GM12878 (cell line): ENCODE results near the gene PLCG1. TPM values are rescaled to one million over a fixed set of nuclear protein-coding genes. Genes with fewer than 3 reads are reported as not detected.

Experiments
- ATAC-seq: fragments of 200-7000 bp; cut with Tn5 transposase; 3 replicates; pipeline ENCODE4 v1.9.1; 2020; ENCODE audit warnings: mild to moderate bottlenecking, moderate library complexity
- BruUV-seq: library from RNA; stranded (reverse); fragments of 400-500 nt; replicated peaks from 2 replicates; lab custom pipeline; 2021; lab: Mats Ljungman, UMichigan
- CTCF ChIA-PET: fragments of 300-600 bp; sonication (Branson Sonifier 250); formaldehyde crosslinking; extraction: SDS; loops from one replicate; lab custom pipeline; 2021; ENCODE audit warnings: inconsistent platforms; lab: Yijun Ruan, JAX
- POLR2A ChIA-PET: fragments of 350-600 bp; formaldehyde crosslinking; extraction: SDS; loops from one replicate; lab custom pipeline; 2021; ENCODE audit warnings: inconsistent platforms; lab: Charles Lee
- RAD21 ChIA-PET: fragments of 300-600 bp; sonication (Branson Sonifier 250); formaldehyde crosslinking; loops from one replicate; lab custom pipeline; 2023; ENCODE audit warnings: antibody characterized with exemption; ENCODE audit not compliant: unreplicated experiment; lab: Charles Lee
- SMC1A ChIA-PET: fragments of 300-600 bp; sonication (Branson Sonifier 250); formaldehyde crosslinking; loops from one replicate; lab custom pipeline; 2023; ENCODE audit not compliant: unreplicated experiment, uncharacterized antibody; lab: Charles Lee
- DNase-seq: peaks from one replicate; pipeline ENCODE4 v3.0.0-alpha.2; 2011; ENCODE audit warnings: low read depth, low spot score
- FAIRE-seq: peaks from 3 replicates; lab custom pipeline; 2011; peaks lifted over from hg19 to GRCh38; lab: Jason Lieb, UNC
- H2AFZ ChIP-seq: 2 replicates; pipeline ENCODE4 v1.6.0; 2011; ENCODE audit warnings: low read depth, low read length, control low read depth; ENCODE audit not compliant: control insufficient read depth
- H3K27ac ChIP-seq: 2 replicates; pipeline ENCODE4 v1.5.1; 2011; ENCODE audit warnings: control low read depth; ENCODE audit not compliant: control insufficient read depth, insufficient read depth
- H3K27me3 ChIP-seq, 2 experiments: replicated peaks in 1 of 2; 2 replicates each; pipeline versions ENCODE4 v1.6.0 to v1.6.1; 2011; ENCODE audit warnings: low read length in 1 of 2; ENCODE audit not compliant: control insufficient read depth in 2 of 2, insufficient read depth in 2 of 2
- H3K36me3 ChIP-seq, 2 experiments: 2 replicates each; pipeline ENCODE4 v1.5.1; 2011; ENCODE audit warnings: low read length in 1 of 2; ENCODE audit not compliant: control insufficient read depth in 2 of 2, insufficient read depth in 2 of 2
- H3K4me1 ChIP-seq: 2 replicates; pipeline ENCODE4 v1.6.1; 2011; ENCODE audit warnings: mild to moderate bottlenecking, low read length, moderate library complexity, mixed read lengths; ENCODE audit not compliant: control insufficient read depth, insufficient read depth
- H3K4me2 ChIP-seq: 2 replicates; pipeline ENCODE4 v1.6.0; 2011; ENCODE audit warnings: control low read depth; ENCODE audit not compliant: control insufficient read depth, insufficient read depth
- H3K4me3 ChIP-seq: fragments of 200-600 bp; sonication (generic); 2 replicates; pipeline ENCODE4 v1.5.1; 2016
- H3K79me2 ChIP-seq: 2 replicates; pipeline ENCODE4 v1.6.0; 2011; ENCODE audit warnings: low read length; ENCODE audit not compliant: control insufficient read depth, insufficient read depth
- H3K9ac ChIP-seq: 2 replicates; pipeline ENCODE4 v1.8.0; 2011; ENCODE audit warnings: low read length, control low read depth, mixed read lengths; ENCODE audit not compliant: control insufficient read depth, insufficient read depth
- H3K9me3 ChIP-seq: replicated peaks from 3 replicates; pipeline ENCODE4 v1.5.1; 2011; ENCODE audit warnings: mild to moderate bottlenecking, low read length; ENCODE audit not compliant: control insufficient read depth, insufficient read depth
- H4K20me1 ChIP-seq: 2 replicates; pipeline ENCODE4 v1.6.0; 2011; ENCODE audit not compliant: control insufficient read depth, insufficient read depth
- BCL11A ChIP-seq: IDR thresholded peaks from 2 replicates; pipeline ENCODE4 v1.6.1; 2011; ENCODE audit warnings: low read depth, low read length
- CBFB ChIP-seq: IDR thresholded peaks from 2 replicates; pipeline ENCODE4 v1.6.1; 2016; ENCODE audit warnings: antibody characterized with exemption, low read depth
- EED ChIP-seq: sonication (generic); IDR thresholded peaks from 2 replicates; pipeline ENCODE4 v1.6.1; 2016; ENCODE audit warnings: antibody characterized with exemption, low read depth
- FOXM1 ChIP-seq: IDR thresholded peaks from 2 replicates; pipeline ENCODE4 v1.6.1; 2012; ENCODE audit warnings: low read depth, mild to moderate bottlenecking, inconsistent platforms, low read length, moderate library complexity
- HCFC1 ChIP-seq: fragments of 150-350 bp; IDR thresholded peaks from 2 replicates; pipeline ENCODE4 v1.6.1; 2014; ENCODE audit warnings: low read length
- NFIC ChIP-seq: IDR thresholded peaks from 2 replicates; pipeline ENCODE4 v1.6.1; 2012; ENCODE audit warnings: low read depth, mild to moderate bottlenecking, inconsistent platforms, low read length, moderate library complexity
- PAX5 ChIP-seq: IDR thresholded peaks from 2 replicates; pipeline ENCODE4 v1.6.1; 2011; ENCODE audit warnings: low read depth, low read length, borderline replicate concordance
- RFX5 ChIP-seq: IDR thresholded peaks from 2 replicates; pipeline ENCODE4 v1.6.1; 2011; ENCODE audit warnings: low read depth, low read length, improper control_type of control experiment
- RUNX3 ChIP-seq: IDR thresholded peaks from 2 replicates; pipeline ENCODE4 v1.6.1; 2012; ENCODE audit warnings: low read length, inconsistent platforms
- SIX5 ChIP-seq: IDR thresholded peaks from 2 replicates; pipeline ENCODE4 v1.6.1; 2011; ENCODE audit warnings: mild to moderate bottlenecking, low read depth, low read length, moderate library complexity; ENCODE audit not compliant: severe bottlenecking
- TCF12 ChIP-seq: IDR thresholded peaks from 2 replicates; pipeline ENCODE4 v1.6.1; 2011; ENCODE audit warnings: low read depth, mild to moderate bottlenecking, low read length
- ZZZ3 ChIP-seq: IDR thresholded peaks from 2 replicates; pipeline ENCODE4 v1.6.1; 2011; ENCODE audit warnings: low read depth; ENCODE audit not compliant: control insufficient read depth, insufficient read length
- WGBS: methylation state at CpG from one replicate; pipeline ENCODE4 v1.1.6; 2016; ENCODE audit warnings: low lambda C conversion rate; ENCODE audit not compliant: insufficient replicate concordance, insufficient coverage; ENCODE audit errors: missing lambda C conversion rate; 5-methylcytosine and 5-hydroxymethylcytosine counted together
- in situ Hi-C: fragments of 300-500 bp; cut with MboI; formaldehyde crosslinking; loops from 9 replicates; pipeline ENCODE4 v1.14.3; 2018; ENCODE audit warnings: mixed read lengths
- intact Hi-C: fragments of 100-400 bp; cut with micrococcal nuclease; formaldehyde crosslinking; loops from one replicate; pipeline ENCODE4 v1.14.2; 2022; ENCODE audit not compliant: unreplicated experiment
- polyA plus RNA-seq, 11 experiments: library from polyadenylated mRNA; depleted of rRNA in 4 of 11; unstranded in 6 of 11; stranded (reverse) in 5 of 11; fragments of >200 nt; fragmentation: Nextera tagmentation in 4 of 11; fragmentation: Illumina TruSeq in 1 of 11; extraction: Ambion mirVana in 4 of 11; extraction: Trizol in 1 of 11; gene quantifications; 1 replicate in 1 of 11; 2 replicates in 10 of 11; pipeline versions ENCODE4 v1.2.1 to v1.2.3, GENCODE V29; 2011 to 2016; ENCODE audit warnings: inconsistent platforms in 2 of 11, missing spikeins in 2 of 11, low read depth in 1 of 11
- total RNA-seq, 4 experiments: library from RNA; depleted of rRNA in 3 of 4; stranded (reverse); fragments of >200 nt in 3 of 4; fragmentation: Illumina TruSeq in 1 of 4; extraction: Trizol in 1 of 4; gene quantifications; 2 replicates each; pipeline versions ENCODE4 v1.2.1 to v1.2.3, GENCODE V29; 2013 to 2021
- TF ChIP-seq, protein P1 (sequence below), 3 experiments: IDR thresholded peaks in 2 of 3; conservative IDR thresholded peaks in 1 of 3; 2 replicates each; pipeline ENCODE4 v1.5.1; 2011; ENCODE audit warnings: low read depth in 3 of 3, low read length in 3 of 3, mild to moderate bottlenecking in 3 of 3, control low read depth in 2 of 3, moderate library complexity in 2 of 3, inconsistent platforms in 1 of 3, mixed read lengths in 1 of 3; ENCODE audit not compliant: control insufficient read depth in 2 of 3, insufficient read depth in 1 of 3; ENCODE audit errors: extremely low read depth in 1 of 3
- TF ChIP-seq, protein P2 (sequence below): fragments of 450-650 bp; IDR thresholded peaks from 2 replicates; pipeline ENCODE4 v1.6.1; 2016; ENCODE audit warnings: mild to moderate bottlenecking

PLCG1 gene
- total and polyA plus RNA-seq, 10 of the 15 experiments (the other 5 are each of a cell fraction or from before 2014, with no cell fraction given), result 2.6 to 114 (median 45.3) TPM

DNA sequence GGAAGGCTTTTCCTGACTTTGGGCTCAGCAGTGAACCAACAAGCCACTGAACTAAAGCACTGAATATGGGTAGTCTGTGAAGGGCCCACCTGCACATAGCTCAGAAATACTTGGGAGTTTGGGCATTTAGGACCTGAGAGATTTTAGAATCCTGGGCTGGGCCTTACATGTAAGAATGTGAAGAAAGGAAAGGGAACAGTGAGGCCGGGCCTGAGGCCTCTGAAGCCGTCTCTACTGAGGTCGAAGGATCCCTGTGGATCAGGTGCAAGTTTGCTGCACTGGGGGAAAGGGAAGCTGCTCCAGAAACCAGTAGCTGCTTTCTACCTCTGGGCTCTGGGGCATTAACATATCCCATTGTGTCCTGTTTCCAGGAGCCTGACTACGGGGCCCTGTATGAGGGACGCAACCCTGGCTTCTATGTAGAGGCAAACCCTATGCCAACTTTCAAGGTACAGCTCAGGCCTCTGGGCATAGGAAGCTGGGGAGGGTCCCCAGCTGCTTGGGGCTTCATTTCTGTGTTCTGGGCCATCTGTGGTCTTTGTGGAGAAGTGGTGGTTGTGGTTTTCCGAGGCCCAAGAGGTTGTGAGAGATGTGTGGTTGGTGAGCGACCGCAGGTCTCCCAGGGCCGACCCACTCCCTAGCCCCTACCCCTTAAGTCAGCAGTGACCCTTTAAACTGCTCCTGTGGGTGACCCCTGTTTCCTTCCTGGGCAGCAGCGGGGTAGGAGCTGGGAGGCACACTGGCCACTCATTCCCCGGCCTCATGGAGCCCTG is 30.3 kb downstream of the PLCG1 start:
- peaks cover 15% of the 10 kb centered on the region for H3K4me1 ChIP-seq
- peak; percentile 54 for ATAC-seq
- POLR2A ChIA-PET, result interaction anchor here (1.1 kb wide), 1 partner anchor 67 kb away, joined by 3 read pairs; no protein-coding TSS in a partner anchor

More for the DNA sequence above, 30.3 kb downstream of the PLCG1 start:
- no TSS peak for BruUV-seq
- 45% methylated on average over 11 of the region's 11 CpGs for WGBS
- Histone ChIP-seq H2AFZ (no peak overlapping the region), H3K27ac (no peak overlapping the region), H4K20me1 (peaks cover 3% of the 10 kb centered on the region; the same call in 1 of the 2 replicates), H3K4me3 (no peak overlapping the region), H3K36me3 (peaks cover 40 to 73% of the 10 kb centered on the region in 2 experiments), H3K9me3 (no peaks in the 10 kb centered on the region), H3K27me3 (no peaks in the 10 kb centered on the region), H3K79me2 (no peaks in the 10 kb centered on the region), H3K9ac (no peak overlapping the region), H3K4me2 (no peak overlapping the region)
- TF ChIP-seq FOXM1 (0 out of 2 replicates have a peak, but pooled peaks have one; percentile 19), SIX5 (no peak), TCF12 (0 out of 2 replicates have a peak, but pooled peaks have one; percentile 14), ZZZ3 (no peak), RFX5 (no peak), PAX5 (peak; percentile 50; the same call in 1 of the 2 replicates), CBFB (peak; percentile 95), NFIC (peak; percentile 51; the same call in 1 of the 2 replicates), BCL11A (0 out of 2 replicates have a peak, but pooled peaks have one; percentile 11), RUNX3 (peak; percentile 98), EED (peak; percentile 49; the same call in 1 of the 2 replicates), HCFC1 (no peak)
- TF ChIP-seq, protein P1, sequence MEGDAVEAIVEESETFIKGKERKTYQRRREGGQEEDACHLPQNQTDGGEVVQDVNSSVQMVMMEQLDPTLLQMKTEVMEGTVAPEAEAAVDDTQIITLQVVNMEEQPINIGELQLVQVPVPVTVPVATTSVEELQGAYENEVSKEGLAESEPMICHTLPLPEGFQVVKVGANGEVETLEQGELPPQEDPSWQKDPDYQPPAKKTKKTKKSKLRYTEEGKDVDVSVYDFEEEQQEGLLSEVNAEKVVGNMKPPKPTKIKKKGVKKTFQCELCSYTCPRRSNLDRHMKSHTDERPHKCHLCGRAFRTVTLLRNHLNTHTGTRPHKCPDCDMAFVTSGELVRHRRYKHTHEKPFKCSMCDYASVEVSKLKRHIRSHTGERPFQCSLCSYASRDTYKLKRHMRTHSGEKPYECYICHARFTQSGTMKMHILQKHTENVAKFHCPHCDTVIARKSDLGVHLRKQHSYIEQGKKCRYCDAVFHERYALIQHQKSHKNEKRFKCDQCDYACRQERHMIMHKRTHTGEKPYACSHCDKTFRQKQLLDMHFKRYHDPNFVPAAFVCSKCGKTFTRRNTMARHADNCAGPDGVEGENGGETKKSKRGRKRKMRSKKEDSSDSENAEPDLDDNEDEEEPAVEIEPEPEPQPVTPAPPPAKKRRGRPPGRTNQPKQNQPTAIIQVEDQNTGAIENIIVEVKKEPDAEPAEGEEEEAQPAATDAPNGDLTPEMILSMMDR (IDR thresholded peaks at IDR 0.05 in 2 of 3, conservative IDR thresholded peaks at IDR 0.05 in 1 of 3; ENCODE audit: control insufficient read depth in 2 of 3, extremely low read depth in 1 of 3, insufficient read depth in 1 of 3, low read depth in 3 of 3, low read length in 3 of 3), result no peak
- TF ChIP-seq, protein P2, sequence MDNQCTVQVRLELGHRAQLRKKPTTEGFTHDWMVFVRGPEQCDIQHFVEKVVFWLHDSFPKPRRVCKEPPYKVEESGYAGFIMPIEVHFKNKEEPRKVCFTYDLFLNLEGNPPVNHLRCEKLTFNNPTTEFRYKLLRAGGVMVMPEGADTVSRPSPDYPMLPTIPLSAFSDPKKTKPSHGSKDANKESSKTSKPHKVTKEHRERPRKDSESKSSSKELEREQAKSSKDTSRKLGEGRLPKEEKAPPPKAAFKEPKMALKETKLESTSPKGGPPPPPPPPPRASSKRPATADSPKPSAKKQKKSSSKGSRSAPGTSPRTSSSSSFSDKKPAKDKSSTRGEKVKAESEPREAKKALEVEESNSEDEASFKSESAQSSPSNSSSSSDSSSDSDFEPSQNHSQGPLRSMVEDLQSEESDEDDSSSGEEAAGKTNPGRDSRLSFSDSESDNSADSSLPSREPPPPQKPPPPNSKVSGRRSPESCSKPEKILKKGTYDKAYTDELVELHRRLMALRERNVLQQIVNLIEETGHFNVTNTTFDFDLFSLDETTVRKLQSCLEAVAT, result peak; percentile 75; the same call in 1 of the 2 replicates
- RAD21 ChIA-PET, result interaction anchor here (0.9 to 2.6 kb wide), 4 partner anchors 9 to 52 kb away, joined by 3 to 6 read pairs (median 4); no protein-coding TSS in a partner anchor
- CTCF ChIA-PET, result interaction anchor here (1.4 to 1.5 kb wide), 2 partner anchors 26 to 32 kb away, joined by 3 to 8 read pairs; no protein-coding TSS in a partner anchor
- FAIRE-seq (peak; percentile 95), DNase-seq (no peak)
- SMC1A ChIA-PET, result interaction anchor here (0.6 to 1.6 kb wide), 5 partner anchors 29 to 173 kb away, joined by 3 to 4 read pairs (median 3); partner anchors contain the start of gene LPIN3
- intact Hi-C loops (no loop called here), in situ Hi-C loops (no loop called here)
